ENCODE data around the gene DCBLD1.

DCBLD1 gene

GRCh38 chr6:117550078-117550600 lies 67.7 kb downstream of the DCBLD1 start:
- Histone ChIP-seq H2BK120ac (ENCODE audit: low read depth, low read length) (no peak overlapping the region), H3K23ac (ENCODE audit: low read depth, low read length, poor library complexity) (no peak overlapping the region), H3K18ac (ENCODE audit: low read length) (no peak overlapping the region), H3K9me3 (replicated peaks in 1 of 2; ENCODE audit: control insufficient read depth in 2 of 2, insufficient read depth in 1 of 2, low read depth in 1 of 2, low read length in 2 of 2) (no peaks in the 10 kb centered on the region), H3K9ac (ENCODE audit: low read depth, low read length, poor library complexity) (no peak overlapping the region), H4K91ac (ENCODE audit: low read depth, low read length, poor library complexity) (no peak overlapping the region), H3K4ac (ENCODE audit: low read length) (no peak overlapping the region), H3K4me3 (ENCODE audit: low read length in 2 of 2) (no peak overlapping the region), H3K79me1 (ENCODE audit: low read depth, low read length) (no peaks in the 10 kb centered on the region), H3K4me1 (ENCODE audit: control insufficient read depth in 2 of 2, insufficient read depth in 1 of 2, low read depth in 1 of 2, low read length in 2 of 2) (peaks cover 2 to 6% of the 10 kb centered on the region in 2 donors), H2AK5ac (ENCODE audit: low read depth, low read length) (no peak overlapping the region), H3K36me3 (replicated peaks in 1 of 2; ENCODE audit: control insufficient read depth in 2 of 2, insufficient read depth in 2 of 2, low read length in 2 of 2) (peaks cover 0 to 27% of the 10 kb centered on the region in 2 donors), H3K4me2 (ENCODE audit: insufficient read depth, low read length, poor library complexity, severe bottlenecking) (no peak overlapping the region), H2BK12ac (ENCODE audit: low read length) (no peak overlapping the region), H2BK15ac (ENCODE audit: low read length) (no peak overlapping the region), H3K14ac (ENCODE audit: low read length) (no peak overlapping the region), H3K27me3 (ENCODE audit: control insufficient read depth in 3 of 3, insufficient read depth in 3 of 3, low read depth in 1 of 3, low read length in 3 of 3) (no peaks in the 10 kb centered on the region), H3K27ac (replicated peaks; ENCODE audit: low read length) (no peak overlapping the region), H4K8ac (ENCODE audit: low read depth, low read length) (no peak overlapping the region), H2AFZ (ENCODE audit: low read length) (no peak overlapping the region), H2BK5ac (ENCODE audit: low read length) (no peak overlapping the region)
- WGBS, 2 donors (ENCODE audit: extremely low coverage in 2 of 2, insufficient read length in 2 of 2, insufficient replicate concordance in 1 of 2), result no CpG with 5 or more reads among the region's 3 CpGs
- DNase-seq (ENCODE audit: low spot score), result no peak

GRCh38 chr6:117550618-117551242 lies 68.3 kb downstream of the DCBLD1 start:
- H3K4ac ChIP-seq (ENCODE audit: low read length), result no peak overlapping the region
- peaks cover 0 to 24% of the 10 kb centered on the region in 2 donors for H3K36me3 ChIP-seq (replicated peaks in 1 of 2; ENCODE audit: control insufficient read depth in 2 of 2, insufficient read depth in 2 of 2, low read length in 2 of 2)
- no peak overlapping the region for H2BK120ac ChIP-seq (ENCODE audit: low read depth, low read length)

DNA sequence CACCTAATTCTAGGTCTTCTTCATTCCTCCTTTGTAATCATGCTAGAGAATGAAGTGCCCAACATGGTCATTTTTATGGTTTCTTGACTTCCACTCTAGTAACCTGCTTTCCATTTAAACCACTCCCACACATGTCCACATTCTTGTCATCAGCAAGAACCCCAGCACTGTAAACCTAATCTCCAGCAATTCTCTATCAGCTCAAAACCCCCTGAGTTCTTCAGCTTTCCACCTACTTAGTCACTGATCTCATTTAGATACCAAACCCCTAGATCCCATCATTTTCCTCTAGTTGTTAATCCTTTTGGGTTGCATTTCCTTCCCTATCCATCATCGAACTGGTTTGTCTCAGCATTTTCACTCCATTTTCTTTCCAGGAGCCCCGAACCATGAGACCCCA lies 70.1 kb downstream of the DCBLD1 start:
- Histone ChIP-seq H2BK15ac (ENCODE audit: low read length) (no peak overlapping the region), H3K9me3 (replicated peaks in 1 of 2; ENCODE audit: control insufficient read depth in 2 of 2, insufficient read depth in 1 of 2, low read depth in 1 of 2, low read length in 2 of 2) (no peaks in the 10 kb centered on the region), H4K91ac (ENCODE audit: low read depth, low read length, poor library complexity) (no peak overlapping the region), H3K4ac (ENCODE audit: low read length) (no peak overlapping the region), H3K27me3 (ENCODE audit: control insufficient read depth in 3 of 3, insufficient read depth in 3 of 3, low read depth in 1 of 3, low read length in 3 of 3) (no peaks in the 10 kb centered on the region), H3K18ac (ENCODE audit: low read length) (no peak overlapping the region), H2AFZ (ENCODE audit: low read length) (no peak overlapping the region), H3K4me1 (ENCODE audit: control insufficient read depth in 2 of 2, insufficient read depth in 1 of 2, low read depth in 1 of 2, low read length in 2 of 2) (peaks cover 2 to 6% of the 10 kb centered on the region in 2 donors), H3K14ac (ENCODE audit: low read length) (no peak overlapping the region), H2BK5ac (ENCODE audit: low read length) (no peak overlapping the region), H3K9ac (ENCODE audit: low read depth, low read length, poor library complexity) (no peak overlapping the region), H3K27ac (replicated peaks; ENCODE audit: low read length) (no peak overlapping the region), H3K4me2 (ENCODE audit: insufficient read depth, low read length, poor library complexity, severe bottlenecking) (no peak overlapping the region), H2BK12ac (ENCODE audit: low read length) (no peak overlapping the region), H3K36me3 (replicated peaks in 1 of 2; ENCODE audit: control insufficient read depth in 2 of 2, insufficient read depth in 2 of 2, low read length in 2 of 2) (peaks cover 0 to 11% of the 10 kb centered on the region in 2 donors), H2BK120ac (ENCODE audit: low read depth, low read length) (no peak overlapping the region), H4K8ac (ENCODE audit: low read depth, low read length) (no peak overlapping the region), H2AK5ac (ENCODE audit: low read depth, low read length) (no peak overlapping the region), H3K23ac (ENCODE audit: low read depth, low read length, poor library complexity) (no peak overlapping the region), H3K4me3 (ENCODE audit: low read length in 2 of 2) (no peak overlapping the region), H3K79me1 (ENCODE audit: low read depth, low read length) (no peaks in the 10 kb centered on the region)
- WGBS, 2 donors (ENCODE audit: extremely low coverage in 2 of 2, insufficient read length in 2 of 2, insufficient replicate concordance in 1 of 2), result no CpG with 5 or more reads among the region's 2 CpGs
- no peak for DNase-seq (ENCODE audit: low spot score)

More at GRCh38 chr6:117550618-117551242, 68.3 kb downstream of the DCBLD1 start:
- Histone ChIP-seq H2BK12ac (ENCODE audit: low read length) (no peak overlapping the region), H3K9ac (ENCODE audit: low read depth, low read length, poor library complexity) (no peak overlapping the region), H4K8ac (ENCODE audit: low read depth, low read length) (no peak overlapping the region), H3K79me1 (ENCODE audit: low read depth, low read length) (no peaks in the 10 kb centered on the region), H2BK15ac (ENCODE audit: low read length) (no peak overlapping the region), H3K14ac (ENCODE audit: low read length) (no peak overlapping the region), H4K91ac (ENCODE audit: low read depth, low read length, poor library complexity) (no peak overlapping the region), H2AK5ac (ENCODE audit: low read depth, low read length) (no peak overlapping the region), H3K27me3 (ENCODE audit: control insufficient read depth in 3 of 3, insufficient read depth in 3 of 3, low read depth in 1 of 3, low read length in 3 of 3) (no peaks in the 10 kb centered on the region), H2AFZ (ENCODE audit: low read length) (no peak overlapping the region), H3K4me1 (ENCODE audit: control insufficient read depth in 2 of 2, insufficient read depth in 1 of 2, low read depth in 1 of 2, low read length in 2 of 2) (peaks cover 2 to 6% of the 10 kb centered on the region in 2 donors), H2BK5ac (ENCODE audit: low read length) (no peak overlapping the region), H3K4me3 (ENCODE audit: low read length in 2 of 2) (no peak overlapping the region), H3K23ac (ENCODE audit: low read depth, low read length, poor library complexity) (no peak overlapping the region), H3K4me2 (ENCODE audit: insufficient read depth, low read length, poor library complexity, severe bottlenecking) (no peak overlapping the region), H3K18ac (ENCODE audit: low read length) (no peak overlapping the region), H3K27ac (replicated peaks; ENCODE audit: low read length) (no peak overlapping the region), H3K9me3 (replicated peaks in 1 of 2; ENCODE audit: control insufficient read depth in 2 of 2, insufficient read depth in 1 of 2, low read depth in 1 of 2, low read length in 2 of 2) (no peaks in the 10 kb centered on the region)
- DNase-seq (ENCODE audit: low spot score), result no peak
- WGBS, 2 donors (ENCODE audit: extremely low coverage in 2 of 2, insufficient read length in 2 of 2, insufficient replicate concordance in 1 of 2), result no CpG with 5 or more reads among the region's 2 CpGs

GRCh38 chr6:117553142-117553541 lies 70.7 kb downstream of the DCBLD1 start:
- no peak overlapping the region for H2AK5ac ChIP-seq (ENCODE audit: low read depth, low read length)
- no peak overlapping the region for H2BK5ac ChIP-seq (ENCODE audit: low read length)
- peaks cover 2 to 6% of the 10 kb centered on the region in 2 donors for H3K4me1 ChIP-seq (ENCODE audit: control insufficient read depth in 2 of 2, insufficient read depth in 1 of 2, low read depth in 1 of 2, low read length in 2 of 2)
- H2BK120ac ChIP-seq (ENCODE audit: low read depth, low read length), result no peak overlapping the region
- no peak for DNase-seq (ENCODE audit: low spot score)
- H2AFZ ChIP-seq (ENCODE audit: low read length), result no peak overlapping the region
- no peak overlapping the region for H2BK12ac ChIP-seq (ENCODE audit: low read length)
- no peak overlapping the region for H3K4me2 ChIP-seq (ENCODE audit: insufficient read depth, low read length, poor library complexity, severe bottlenecking)
- no peak overlapping the region for H3K23ac ChIP-seq (ENCODE audit: low read depth, low read length, poor library complexity)
- H3K27me3 ChIP-seq (ENCODE audit: control insufficient read depth in 3 of 3, insufficient read depth in 3 of 3, low read depth in 1 of 3, low read length in 3 of 3), result no peaks in the 10 kb centered on the region
- H4K91ac ChIP-seq (ENCODE audit: low read depth, low read length, poor library complexity), result no peak overlapping the region
- H3K27ac ChIP-seq (replicated peaks; ENCODE audit: low read length), result no peak overlapping the region
- H3K79me1 ChIP-seq (ENCODE audit: low read depth, low read length), result no peaks in the 10 kb centered on the region
- no peak overlapping the region for H3K4me3 ChIP-seq (ENCODE audit: low read length in 2 of 2)
- H3K9ac ChIP-seq (ENCODE audit: low read depth, low read length, poor library complexity), result no peak overlapping the region
- no CpG with 5 or more reads among the region's 3 CpGs for WGBS, 2 donors (ENCODE audit: extremely low coverage in 2 of 2, insufficient read length in 2 of 2, insufficient replicate concordance in 1 of 2)
- no peak overlapping the region for H4K8ac ChIP-seq (ENCODE audit: low read depth, low read length)
- no peak overlapping the region for H3K4ac ChIP-seq (ENCODE audit: low read length)
- H3K36me3 ChIP-seq (replicated peaks in 1 of 2; ENCODE audit: control insufficient read depth in 2 of 2, insufficient read depth in 2 of 2, low read length in 2 of 2), result peaks cover 0 to 7% of the 10 kb centered on the region in 2 donors
- H3K18ac ChIP-seq (ENCODE audit: low read length), result no peak overlapping the region
- H3K9me3 ChIP-seq (replicated peaks in 1 of 2; ENCODE audit: control insufficient read depth in 2 of 2, insufficient read depth in 1 of 2, low read depth in 1 of 2, low read length in 2 of 2), result no peaks in the 10 kb centered on the region
- H2BK15ac ChIP-seq (ENCODE audit: low read length), result no peak overlapping the region
- no peak overlapping the region for H3K14ac ChIP-seq (ENCODE audit: low read length)
